GM18508 (cell line): ENCODE results near the gene RALA.

ENCODE experiments used
- ATAC-seq: cut with Tn5 transposase; IDR thresholded peaks from one replicate; pipeline ENCODE4 v1.9.1; 2021; ENCODE audit warnings: moderate number of reproducible peaks; ENCODE audit not compliant: insufficient read depth, unreplicated experiment

Gene RALA

DNA sequence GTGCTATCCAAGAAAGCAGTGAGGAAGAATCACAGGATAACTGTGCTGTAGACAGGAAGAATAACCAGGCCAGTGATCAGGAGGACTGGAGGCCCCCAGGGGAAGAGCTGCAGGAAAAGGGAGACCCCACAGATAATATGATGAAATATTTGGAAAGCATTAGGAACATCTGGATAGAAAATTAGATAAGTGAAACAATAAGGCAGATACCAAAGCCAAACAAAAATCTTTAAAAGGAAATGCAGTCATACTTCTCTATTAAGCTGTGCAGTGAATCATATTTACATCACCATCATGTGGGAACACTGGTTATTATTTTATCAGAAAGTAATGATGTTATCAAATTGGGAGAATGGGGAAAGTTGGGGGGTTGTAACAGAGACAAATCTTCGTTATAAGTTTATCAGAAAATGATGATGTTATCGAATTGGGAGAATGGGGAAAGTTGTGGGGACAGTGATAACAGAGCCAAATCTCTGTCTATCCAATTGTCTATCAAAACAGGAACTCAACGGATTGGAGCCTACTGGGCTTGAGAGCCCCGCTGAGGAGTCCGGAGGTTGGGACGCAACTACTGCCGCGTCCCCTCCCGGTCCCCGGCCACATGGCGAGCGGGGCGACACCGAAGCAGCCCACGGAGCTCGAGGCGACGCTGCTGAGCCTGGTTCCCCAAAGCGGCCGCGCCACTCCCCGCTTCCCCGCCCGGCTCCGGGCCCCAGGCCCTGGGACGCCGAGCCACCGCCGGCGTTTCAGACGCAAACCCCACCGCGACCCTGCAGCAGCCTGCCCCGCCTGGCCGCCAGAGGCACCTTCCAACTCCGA lies 14.0 kb upstream of the RALA start:
- ATAC-seq, result no peak

DNA sequence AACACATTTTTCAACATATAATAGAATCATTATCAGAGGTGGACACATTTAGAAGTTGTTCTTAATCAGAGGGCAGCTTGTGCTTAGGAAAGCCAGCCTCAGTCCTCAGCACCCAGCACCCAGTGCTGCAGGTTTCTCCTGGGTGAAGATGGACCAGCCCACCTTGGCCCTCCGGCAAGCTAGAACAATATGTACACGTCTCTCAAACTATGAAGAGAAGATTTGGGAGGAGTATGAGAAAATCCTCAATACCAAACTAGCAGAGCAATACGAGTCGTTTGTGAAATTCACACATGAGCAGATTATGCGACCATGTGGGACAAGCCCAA lies 13.5 kb upstream of the RALA start:
- no peak for ATAC-seq

DNA sequence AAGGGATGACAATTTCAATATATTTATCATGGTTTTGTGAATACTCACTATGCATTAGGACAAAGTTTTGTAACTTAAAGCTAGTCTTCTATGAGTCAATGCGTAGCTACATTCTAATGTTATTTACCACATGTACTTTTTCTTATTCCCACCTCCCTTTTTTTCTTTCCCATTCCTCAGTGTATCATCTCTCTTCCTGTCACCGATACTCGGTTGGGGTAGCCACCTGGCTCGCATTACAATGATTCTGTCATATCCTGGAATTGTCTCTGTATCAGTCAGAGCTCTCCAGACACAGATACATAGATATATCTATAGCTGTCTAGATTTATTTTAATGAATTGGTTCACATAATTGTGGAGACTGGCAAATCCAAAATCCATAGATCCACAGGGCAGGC lies 9.8 kb upstream of the RALA start:
- ATAC-seq, result no peak

DNA sequence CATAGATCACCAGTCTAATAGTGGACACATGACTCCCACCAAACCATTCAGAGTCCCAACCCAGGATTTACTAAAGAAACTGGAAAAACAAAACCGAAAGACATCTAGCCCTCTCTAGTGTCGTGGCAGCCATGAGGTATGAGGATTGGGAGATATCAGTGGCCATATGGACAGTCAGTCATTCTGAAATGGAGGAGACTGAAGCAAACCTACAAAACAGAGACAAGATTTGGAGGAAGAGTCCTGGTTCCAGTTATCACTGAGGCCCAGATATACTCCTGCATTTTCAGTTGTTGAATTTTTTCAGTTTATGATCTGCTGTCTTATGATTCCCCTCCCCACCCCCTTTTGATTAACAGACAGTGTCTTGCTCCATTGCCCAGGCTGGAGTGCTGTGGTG lies 9.1 kb upstream of the RALA start:
- ATAC-seq, result no peak

DNA sequence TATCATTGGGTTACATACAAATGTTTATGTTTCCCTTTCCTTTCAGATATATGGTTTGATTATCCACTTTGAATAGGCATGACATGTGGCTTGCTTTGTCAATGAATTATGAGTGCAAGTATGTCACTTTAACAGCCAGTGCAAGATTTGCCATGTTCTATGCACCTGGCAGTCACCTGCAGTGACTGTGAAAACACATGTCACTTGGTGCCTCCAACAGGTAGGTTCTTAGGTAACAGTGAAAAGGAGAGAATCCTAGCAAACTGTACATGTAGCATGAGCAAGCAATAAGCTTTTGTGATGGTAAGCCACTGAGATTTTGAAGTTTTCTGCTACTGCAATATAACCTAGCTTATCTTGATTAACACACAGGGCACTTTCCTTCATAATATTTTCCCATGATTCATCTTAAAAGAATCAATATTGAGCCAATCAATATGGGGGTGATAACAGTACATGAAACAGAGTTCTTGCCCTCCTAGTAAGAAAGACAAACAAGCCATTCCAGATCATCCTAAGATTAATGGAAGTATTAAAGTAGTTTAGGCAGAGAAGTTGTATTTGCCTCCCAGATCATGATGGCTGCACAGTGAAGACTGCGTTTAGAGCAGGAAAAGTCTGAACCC lies 7.9 kb upstream of the RALA start:
- no peak for ATAC-seq

DNA sequence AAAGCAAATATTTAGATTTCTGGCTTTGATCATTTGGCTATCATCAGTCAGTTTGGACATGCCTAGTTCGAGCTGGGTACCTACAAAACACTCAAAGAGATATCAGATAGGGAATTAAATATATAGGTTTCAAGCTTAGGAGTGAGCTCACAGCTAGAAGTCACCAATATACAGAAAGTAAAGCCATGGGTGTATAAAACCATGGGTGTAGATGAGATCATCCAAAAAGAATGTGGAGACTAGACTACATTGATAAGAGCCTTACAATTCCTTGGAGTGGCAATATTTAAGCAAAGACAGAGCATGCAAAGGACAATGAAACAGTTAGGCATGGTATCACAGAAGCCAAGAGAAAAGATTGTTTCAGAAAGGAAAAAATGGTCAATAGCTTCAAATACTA lies 7.2 kb upstream of the RALA start:
- ATAC-seq, result no peak

DNA sequence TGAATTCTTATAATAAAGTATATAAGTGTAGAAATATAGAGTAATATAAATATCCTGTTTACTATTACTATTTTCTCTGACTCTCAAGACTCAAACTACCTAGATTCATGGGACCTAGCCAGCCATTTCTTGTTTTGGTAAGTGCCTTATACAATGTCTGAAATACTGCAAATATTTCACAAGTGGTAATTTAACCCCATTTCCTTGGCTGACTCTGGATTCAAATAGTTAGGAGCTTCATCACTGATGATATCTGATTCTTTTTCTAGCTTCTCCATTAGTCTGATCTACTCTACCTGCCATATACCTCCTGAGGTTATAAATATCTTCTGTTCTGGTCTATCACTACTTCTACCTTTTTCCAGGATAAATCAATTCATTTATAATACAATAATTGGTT lies 6.4 kb upstream of the RALA start:
- no peak for ATAC-seq

DNA sequence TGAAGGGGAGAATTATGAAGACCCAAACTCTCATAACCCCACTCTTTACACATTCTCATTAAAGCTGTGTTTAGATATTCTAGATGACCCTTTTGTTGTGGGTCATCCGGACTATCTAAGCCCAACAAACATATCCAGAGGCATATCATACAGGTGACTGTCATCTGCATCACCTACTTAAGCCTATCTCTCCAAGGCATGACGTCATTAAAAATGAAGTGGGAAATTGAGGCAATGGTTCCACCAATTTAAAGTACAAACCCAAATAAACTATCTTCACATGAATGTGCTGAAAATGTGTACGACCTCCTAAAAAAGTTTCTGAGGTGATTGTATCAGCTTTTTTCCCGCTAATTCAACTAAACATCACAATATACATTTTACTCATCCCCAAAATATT lies 4.5 kb upstream of the RALA start:
- ATAC-seq, result no peak

DNA sequence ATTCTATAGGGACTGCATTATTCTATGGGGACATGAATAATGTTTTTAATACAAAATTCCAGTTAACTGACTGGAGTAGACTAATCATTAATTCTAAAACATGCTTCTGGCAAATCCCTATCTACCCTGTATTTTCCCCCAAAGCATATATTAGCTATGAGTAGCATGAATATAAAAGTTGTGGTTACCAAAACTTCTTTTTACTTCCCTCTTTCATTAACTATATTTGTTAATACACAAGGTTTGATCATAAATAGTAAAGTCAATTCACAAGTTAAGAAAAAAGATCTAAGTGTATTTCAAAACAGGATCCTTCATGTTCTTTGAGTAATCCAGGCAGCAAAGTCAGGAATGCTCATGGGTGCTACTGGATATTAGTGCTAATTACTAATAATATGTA lies 2.9 kb upstream of the RALA start:
- ATAC-seq, result no peak

DNA sequence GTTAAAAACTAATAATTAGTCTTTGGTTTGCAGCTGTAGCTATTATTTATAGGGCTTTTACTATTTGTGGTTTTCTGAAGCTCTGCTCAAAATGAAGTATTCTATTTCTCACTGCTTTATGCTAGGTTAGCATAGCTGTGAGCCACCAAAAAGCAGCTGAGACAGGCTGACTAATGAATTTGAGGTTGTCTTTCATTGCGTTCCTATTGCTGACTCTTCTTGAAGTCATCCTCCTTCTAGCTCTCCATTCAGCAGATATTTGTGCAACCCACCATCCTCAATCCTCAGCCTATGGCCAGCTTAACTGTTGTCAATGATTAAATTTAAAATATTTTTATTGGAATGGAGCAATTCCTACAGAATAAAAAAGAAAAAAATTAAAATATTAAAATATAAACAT lies 2.1 kb upstream of the RALA start:
- no peak for ATAC-seq

DNA sequence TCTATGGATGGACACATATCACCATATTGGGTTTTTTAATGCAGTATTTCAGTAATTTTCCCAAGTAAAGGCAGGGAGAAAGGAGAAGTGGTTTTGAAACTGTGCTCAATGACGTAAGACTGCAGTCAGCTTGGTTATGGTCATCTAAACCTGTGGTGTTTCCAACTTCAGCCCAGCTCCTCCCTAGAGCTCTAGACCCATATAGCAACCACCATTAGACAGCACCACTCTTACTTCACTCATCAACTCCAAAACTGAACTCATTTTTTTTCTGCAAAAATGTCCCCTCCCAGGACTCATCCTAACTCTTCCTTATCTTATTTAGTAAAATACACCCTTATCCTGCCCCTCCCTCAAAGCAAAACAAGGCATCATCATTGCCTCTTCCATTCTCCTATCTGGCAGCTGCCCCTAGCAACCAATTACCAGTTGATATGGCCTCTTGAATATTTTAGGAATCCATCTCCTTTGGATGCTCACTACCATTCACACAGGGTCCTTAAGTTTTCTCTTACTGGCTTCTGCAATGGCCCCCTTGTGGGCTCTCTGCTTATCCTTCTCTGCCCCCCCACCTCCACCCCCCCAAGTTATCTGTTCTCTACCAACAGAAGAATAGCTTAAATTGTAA lies 1.5 kb upstream of the RALA start:
- ATAC-seq, result no peak

DNA sequence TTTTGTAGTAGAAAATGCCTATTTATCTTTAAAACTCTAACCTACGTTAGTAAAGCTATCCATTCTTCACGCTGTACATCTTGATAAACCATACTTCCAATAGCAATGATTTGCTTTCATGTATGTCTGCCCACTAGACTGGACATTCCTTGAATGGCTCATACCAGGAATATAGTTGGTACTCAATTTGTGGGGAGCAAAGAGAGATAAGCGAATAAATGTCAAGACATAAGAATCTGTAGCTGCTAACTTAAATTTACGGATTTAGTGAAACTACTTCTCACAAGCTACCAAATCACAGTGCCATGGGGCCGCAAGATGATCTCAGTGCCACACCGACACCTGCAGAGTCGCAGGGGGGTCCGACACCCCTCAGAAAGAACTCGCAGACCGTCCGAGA lies 763 bp upstream of the RALA start:
- no peak for ATAC-seq

DNA sequence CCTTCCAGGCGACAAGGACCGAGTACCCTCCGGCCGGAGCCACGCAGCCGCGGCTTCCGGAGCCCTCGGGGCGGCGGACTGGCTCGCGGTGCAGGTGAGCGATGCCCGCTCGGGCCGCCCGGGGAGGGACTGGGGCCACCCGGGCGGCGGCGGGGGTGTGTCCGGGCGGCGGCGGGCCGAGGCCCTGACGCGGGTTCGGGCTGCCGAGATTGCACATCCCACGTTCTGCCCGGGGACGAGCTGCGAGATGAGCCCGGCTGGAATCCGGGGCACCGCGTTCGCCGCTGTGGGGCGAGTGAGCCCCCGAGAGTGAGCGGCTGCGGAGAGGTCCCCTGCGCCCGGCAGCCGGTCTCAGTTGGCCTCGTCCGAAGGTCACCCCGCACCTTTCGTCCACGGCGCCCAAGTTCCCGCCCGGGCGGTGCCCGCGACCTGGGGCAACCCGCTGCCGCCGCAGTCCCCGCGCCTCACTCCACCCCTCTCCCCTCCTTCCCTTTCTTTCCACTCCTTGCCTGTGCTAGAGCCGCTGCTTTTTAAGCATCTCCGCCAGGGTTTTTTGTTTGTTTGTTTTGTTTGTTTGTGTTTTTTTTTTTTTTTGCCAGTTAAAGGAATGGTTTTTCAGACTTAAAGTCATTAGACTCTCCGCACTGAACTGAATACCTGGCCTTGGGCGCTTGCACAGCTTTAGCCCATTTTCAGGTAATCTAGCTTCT lies 515 bp downstream of the RALA start:
- ATAC-seq, result peak; percentile 26

DNA sequence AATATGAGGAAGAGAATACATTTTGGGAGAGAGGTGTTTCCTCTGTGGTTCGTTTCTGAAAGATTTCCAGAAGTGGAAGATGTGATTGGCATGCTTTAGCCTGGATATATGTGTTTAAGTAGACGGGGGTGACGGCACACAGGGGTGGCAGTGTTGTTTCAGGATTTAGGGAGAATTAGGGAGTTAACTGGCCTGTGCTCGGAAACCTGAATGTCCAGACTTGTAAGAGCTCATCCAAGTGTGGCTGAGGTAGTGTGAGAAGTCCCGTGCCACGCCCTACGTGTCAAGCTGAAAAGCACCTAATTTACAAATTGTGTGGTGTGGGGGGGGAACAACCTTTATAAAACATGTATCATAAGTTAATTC lies 1.1 kb downstream of the RALA start:
- ATAC-seq, result no peak

DNA sequence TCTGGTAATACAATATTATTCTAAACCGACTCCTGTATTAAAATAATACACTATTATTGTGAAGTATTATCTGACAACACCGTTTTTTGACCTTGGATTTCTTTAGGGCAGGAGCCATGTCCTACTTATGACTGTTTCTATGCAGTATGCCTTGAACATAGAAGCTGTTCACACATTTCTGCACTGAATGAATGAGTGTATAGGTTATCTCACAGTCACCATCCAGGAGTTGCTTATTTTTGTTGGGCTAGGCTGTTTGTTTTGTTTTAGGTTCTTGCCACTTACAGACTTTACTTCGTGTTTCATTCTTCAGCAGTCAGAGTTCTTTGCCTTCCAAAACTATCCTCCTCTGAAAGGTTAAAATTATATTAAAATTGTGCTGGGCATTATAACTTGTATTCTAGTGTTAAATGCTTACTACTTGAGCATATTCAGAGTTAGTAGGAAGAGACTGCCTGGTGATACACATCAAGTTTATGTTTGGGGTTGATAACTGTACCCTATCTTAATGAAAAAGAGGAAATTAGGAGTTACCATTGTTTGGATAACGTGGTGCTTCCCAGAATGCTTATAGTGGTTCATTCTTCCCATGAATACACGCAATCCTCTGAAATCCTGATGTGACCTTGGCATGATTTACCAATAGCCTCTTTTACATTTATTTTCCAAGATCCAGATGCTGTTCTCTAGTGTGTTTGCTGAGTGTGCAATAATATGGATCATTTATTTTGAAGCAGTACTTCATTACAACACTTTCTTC lies 1.7 kb downstream of the RALA start:
- ATAC-seq, result no peak

DNA sequence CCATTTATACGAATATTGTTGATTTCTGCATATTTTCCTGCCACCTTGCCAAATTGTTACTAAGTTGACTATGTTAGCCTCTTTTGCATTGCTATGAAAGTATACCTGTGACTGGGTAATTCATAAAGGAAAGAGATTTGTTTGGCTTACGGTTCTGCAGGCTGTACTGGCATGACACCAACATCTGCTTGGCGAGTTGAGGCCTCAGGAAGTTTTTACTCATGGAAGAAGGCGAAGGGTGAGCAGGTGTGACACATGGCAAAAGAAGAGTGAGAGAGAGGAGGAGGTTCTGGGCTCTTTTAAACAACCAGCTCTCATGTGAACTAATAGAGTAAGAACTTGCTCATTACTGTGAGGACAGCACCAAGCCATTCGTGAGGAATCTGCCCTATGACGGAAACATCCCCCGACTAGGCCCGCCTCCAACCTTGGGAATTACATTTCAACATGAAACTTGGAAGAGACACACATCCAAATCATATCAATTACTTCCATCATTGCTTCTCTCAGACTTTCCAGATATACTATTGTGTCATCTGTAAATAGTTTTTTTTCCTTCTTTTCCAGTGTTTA lies 8.4 kb downstream of the RALA start:
- no peak for ATAC-seq

DNA sequence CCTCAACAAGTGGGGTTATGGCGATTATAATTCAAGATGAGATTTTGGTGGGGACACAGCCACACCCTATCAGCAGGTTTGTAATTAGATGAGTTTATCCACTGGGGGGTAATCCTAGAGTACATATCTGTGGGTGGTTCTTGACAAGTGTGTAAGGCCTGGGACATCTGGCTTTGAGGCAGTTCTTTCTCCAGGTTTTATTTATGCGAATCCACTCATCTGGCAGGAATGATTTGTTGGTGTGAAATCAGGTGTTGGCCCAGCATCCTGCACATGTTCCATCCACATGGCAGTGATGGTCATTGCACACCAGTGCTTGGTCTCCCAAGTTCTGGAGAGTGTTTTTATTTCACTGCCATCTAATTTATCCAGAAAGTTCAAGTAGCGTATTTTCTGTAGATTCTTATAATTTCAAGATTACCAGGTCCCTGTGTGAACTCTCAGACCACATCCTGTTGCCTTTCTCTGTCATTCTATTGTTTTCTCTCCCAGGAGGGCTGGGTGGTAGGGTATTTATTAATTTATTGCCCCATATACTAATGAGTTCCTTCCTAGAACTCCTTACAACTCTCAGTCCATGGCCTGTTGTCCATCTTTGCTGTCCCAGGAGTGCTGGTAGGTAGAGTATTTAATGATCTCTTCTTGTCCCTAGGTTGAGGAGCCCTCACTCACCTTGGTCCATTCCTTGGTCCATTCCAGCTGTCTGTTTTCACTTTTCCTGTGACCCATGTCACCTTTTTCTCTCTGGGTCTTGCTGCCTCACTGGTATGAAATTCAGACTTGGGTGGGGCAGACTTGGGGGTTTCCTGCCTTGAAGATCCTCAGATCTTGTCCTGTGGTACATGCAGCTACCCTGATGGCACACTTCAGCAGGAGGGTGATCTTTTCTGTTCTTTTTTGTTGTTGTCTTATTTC lies 10.4 kb downstream of the RALA start:
- ATAC-seq, result no peak

DNA sequence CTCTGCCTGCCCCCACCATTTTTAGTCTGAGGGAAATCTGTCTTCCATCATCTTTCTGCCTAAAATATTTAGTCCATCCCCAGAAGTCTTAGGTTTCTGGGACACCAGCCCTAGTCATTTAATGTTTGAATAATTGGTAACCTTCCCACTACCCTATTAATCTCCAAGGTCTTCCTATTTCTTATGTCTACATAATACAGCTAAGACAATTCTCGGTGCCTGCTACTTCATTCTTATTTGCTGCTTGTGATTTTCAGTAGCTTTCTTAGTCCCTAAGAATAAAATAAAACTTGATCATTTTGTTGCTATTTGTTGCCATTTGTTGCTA lies 11.1 kb downstream of the RALA start:
- ATAC-seq, result no peak

DNA sequence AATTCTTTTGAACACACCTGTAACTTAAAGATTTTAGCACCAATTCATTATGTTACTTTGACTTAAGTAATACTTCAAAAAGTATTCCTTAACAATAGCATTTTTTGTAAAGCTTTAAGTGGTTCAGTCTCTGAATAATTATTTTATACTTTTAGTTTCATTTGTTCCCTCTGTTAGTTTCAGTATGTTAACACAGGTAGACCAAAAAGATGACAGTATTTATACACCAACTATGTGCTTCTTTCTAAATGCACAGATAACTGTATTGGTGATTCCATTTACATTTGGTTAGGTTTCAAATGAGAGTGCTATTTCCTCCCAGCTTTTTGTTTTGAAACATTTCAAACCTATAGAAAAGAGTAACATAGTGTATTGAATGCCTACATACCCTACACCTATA lies 14.0 kb downstream of the RALA start:
- no peak for ATAC-seq
